HG03103 (cell line): Measurements from ENCODE around the gene GSX1.
"Not testable (repeated sequence)": the region's sequence is repeated elsewhere in the genome, so short reads cannot be mapped to it uniquely, and the experiment has no call there.

Experiments
- ATAC-seq: cut with Tn5 transposase; IDR thresholded peaks from one replicate; pipeline ENCODE4 v1.9.1; 2021; ENCODE audit warnings: low read depth; ENCODE audit not compliant: unreplicated experiment

Gene GSX1

DNA sequence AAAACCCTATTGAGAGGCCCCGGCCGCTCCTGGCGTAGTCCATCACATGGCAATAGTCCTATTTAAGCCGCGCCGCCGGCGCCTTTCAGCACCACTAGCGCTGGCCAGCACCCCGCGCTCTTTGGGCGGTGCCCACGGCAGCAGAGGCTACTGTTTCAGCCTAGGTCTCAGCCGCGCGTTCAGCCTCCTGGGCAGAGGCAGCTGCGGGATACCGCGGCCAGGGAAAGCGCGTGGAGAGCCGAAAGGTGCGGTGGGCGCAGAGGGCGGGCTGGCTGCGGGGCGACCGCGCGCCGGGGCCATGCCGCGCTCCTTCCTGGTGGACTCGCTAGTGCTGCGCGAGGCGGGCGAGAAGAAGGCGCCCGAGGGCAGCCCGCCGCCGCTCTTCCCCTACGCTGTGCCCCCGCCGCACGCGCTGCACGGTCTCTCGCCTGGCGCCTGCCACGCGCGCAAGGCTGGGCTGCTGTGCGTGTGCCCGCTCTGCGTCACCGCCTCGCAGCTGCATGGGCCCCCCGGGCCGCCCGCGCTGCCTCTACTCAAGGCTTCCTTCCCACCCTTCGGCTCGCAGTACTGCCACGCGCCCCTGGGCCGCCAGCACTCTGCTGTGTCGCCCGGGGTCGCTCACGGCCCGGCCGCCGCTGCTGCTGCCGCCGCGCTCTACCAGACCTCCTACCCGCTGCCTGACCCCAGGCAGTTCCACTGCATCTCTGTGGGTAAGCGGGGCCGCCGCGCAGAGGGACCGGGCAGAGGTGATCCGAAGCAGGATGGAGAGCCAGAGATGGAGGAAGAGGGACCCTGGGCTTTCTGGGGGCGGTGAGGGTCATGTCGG is at the start of gene GSX1:
GSX1 (plus strand) TSS at position 91 of the 826 bp plus-strand sequence; CDS start at position 299, 208 bp downstream.
- no peak for ATAC-seq

GRCh38 chr13:27744801-27745200 is 47.5 kb upstream of the GSX1 start:
- ATAC-seq = no peak

- ATAC-seq = no peak
Measured at GRCh38 chr13:27745301-27745700, 47.0 kb upstream of the GSX1 start.

GRCh38 chr13:27748143-27748542 is 44.1 kb upstream of the GSX1 start:
- not testable (repeated sequence) for ATAC-seq

DNA sequence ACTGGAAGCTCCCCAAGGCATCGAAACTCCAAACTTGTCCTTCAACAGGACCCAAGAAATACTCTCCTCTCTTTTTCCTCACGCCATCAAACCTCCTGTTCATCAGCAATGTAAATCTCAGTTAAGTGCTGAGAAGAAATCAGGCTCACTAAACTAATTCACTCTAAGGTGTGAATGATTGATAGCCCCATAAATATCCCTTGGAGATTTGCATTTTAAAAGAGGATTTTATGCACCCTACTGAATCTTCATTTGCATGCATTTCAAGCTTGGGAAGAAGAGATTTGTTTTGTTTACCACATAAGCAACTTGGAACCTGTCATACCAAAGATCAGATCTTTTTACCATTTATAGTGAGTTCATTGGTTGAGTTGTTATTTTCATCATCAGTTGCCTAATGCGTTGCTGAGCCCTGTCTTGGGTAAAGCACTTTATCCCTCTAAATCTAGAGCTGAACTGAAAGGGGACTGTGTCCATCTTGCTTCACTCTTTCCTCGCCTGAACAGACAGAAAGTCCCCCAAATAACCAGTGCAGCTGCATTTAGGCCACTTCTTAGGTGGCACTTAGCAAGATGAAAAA is 40.2 kb upstream of the GSX1 start:
- no peak for ATAC-seq

GRCh38 chr13:27765650-27766049 is 26.6 kb upstream of the GSX1 start:
- no peak for ATAC-seq

- no peak for ATAC-seq
Measured at GRCh38 chr13:27770809-27771208, 21.5 kb upstream of the GSX1 start.

GRCh38 chr13:27772651-27773425 is 19.4 kb upstream of the GSX1 start:
- ATAC-seq = no peak

DNA sequence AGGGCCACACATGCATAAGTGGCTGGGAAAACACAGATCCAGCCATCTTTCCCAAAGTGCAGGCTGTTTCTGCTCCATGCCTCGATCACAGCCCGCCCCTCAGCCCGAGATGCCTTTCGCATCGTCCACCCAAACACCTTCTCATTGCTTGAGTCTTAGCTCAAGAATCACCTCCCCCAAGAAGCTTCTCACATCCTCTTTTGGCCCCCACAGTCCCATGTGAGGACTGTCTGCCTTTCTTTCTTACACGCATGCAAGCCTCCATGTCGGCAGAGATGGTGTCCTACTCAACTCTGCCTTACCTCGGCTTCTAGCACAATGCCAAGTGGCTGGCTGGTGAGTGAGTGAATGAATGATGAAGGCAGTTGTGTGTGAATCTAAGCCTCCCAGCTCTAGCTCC is 18.1 kb upstream of the GSX1 start:
- ATAC-seq = no peak

GRCh38 chr13:27774651-27775050 is 17.6 kb upstream of the GSX1 start:
- ATAC-seq = no peak

GRCh38 chr13:27775943-27776342 is 16.3 kb upstream of the GSX1 start:
- no peak for ATAC-seq

GRCh38 chr13:27782151-27782550 is 10.1 kb upstream of the GSX1 start:
- no peak for ATAC-seq

DNA sequence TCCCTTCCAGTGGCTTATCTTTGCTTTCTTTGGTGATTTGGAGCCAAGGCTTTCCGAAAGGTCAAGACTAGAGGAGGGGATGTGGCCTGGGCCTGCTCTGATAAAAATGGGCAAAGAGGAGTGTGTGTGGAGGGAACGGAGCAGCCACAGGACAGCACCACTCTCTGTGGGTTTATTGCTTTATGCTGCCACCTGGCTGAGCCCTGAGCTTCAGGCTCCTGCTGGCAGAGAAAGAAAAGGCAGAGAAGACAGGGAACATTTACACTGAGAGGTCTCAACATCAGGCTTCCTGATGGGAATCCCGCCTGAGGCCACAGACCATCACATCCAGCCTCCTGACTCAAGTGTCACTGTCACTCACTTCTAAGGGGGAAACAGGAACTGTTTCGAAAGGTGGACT is 9.2 kb upstream of the GSX1 start:
- no peak for ATAC-seq

GRCh38 chr13:27788271-27788670 is 4.0 kb upstream of the GSX1 start:
- no peak for ATAC-seq

- no peak for ATAC-seq
Measured at GRCh38 chr13:27789153-27789494, 3.2 kb upstream of the GSX1 start.

DNA sequence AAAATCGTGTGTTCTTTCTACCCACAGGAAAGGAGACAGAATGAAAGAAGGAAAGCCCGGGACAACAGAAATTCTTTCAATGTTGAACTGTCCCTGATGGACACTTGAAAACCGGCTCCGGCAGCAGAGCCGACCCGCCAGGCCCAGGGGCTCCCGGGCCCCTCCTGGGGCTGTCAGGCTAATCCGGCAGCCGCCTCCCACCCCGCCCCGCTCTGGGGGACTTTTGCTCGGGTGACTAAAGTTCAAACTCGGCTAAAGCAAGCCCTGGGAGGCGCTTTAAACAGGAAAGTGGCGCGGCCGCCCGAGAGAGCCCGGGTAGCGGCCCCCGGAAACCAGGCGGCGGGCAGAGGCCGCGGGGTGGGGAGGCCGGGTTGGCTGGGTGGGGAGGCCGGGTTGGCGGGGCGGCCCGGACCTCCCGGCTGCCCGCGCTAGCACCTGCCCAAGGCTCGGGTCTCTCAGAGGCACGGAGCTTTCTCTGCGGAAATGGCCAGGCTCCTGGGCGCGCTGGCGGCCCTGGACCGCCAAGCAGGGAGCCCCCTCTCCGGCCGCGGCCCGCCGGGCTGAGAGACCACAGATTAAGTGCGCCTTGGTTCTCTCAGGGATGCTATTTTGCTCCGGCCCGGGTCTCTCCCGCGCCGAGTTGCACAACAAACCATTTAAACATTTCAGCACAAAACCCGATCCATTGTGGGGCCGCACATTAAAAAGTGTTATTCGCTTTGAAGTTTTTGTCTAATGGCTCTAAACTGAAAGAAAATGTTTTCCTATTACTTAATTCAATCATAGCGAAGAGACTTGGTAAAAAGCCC is 2.6 kb upstream of the GSX1 start:
- no peak for ATAC-seq

- ATAC-seq = no peak
Measured at GRCh38 chr13:27790523-27790922, 1.8 kb upstream of the GSX1 start.

DNA sequence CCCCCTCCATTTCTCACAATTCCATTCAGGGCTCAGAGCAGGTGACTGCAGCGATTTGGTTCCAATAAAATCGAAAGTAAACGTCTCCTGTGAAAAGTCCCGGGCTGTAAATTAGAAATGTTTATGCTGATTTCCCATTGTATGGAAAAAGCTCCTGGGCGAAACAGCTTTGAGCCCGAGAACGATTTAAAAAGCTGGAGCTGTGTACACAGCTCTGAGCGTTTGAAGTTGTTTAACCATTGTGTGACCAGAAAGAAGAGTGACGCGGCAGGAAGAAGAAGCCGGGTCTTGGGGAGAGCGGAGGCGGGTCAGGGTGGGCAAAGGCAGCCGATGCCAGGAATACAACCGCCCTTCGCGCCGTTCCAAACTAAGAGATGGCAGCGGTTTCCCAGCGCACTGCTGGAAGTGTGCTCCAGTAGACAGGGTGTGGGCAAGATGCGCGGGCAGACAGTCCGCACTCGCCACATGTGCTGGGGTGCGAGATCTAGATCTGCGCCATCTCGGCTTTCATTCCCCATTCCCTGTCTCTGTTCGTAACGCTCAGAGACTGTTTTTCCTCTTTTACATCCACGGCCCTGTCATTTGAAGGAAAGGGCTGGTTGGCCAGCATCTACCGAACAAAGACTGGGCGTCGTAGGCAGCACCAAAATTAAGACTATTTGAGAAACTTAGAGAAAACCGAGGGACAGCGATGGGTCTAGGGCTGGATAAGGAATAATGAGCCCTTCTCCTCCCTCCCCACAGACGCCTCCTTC is 960 bp upstream of the GSX1 start:
- ATAC-seq = no peak

DNA sequence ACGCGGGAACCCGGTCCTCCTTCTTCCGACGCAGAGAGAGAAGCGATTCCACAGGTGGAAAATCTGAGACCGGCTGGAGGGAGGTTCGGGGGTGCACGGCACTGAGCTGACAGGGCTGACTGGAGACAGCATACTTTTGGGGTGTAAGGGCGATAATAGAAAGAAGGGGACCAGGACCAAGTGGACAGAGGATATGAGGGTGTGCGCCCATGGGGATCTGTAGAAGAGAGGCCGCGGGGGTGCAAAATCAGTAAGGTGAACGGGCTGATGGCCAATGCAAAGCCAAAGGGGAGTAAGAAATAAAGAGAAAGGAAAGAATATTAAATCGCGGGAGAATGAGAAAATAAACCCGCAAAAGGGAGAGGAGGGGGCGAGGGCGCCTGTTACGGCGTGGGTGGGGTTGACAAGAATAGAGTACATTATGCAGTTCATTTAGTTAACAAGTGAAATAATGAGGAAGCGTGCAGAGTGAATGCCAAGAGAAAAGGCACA is 336 bp upstream of the GSX1 start:
- ATAC-seq = no peak
